Mucosa of rectum (tissue), 2 donors: ENCODE measurements around the gene RC3H2.
"Not testable (repeated sequence)": the region's sequence is repeated elsewhere in the genome, so short reads cannot be mapped to it uniquely, and the experiment has no call there.

ENCODE experiments used
- H3K27ac ChIP-seq, 2 donors: one replicate each; pipeline ENCODE4 v1.7.0; 2013; ENCODE audit warnings: inconsistent platforms in 2 of 2, low read depth in 2 of 2, low read length in 2 of 2
- H3K27me3 ChIP-seq, 2 donors: one replicate each; pipeline ENCODE4 v1.7.0; 2013; ENCODE audit warnings: low read length in 2 of 2; ENCODE audit not compliant: control insufficient read depth in 2 of 2, insufficient read depth in 2 of 2
- H3K36me3 ChIP-seq, 2 donors: one replicate each; pipeline ENCODE4 v1.7.0; 2013; ENCODE audit warnings: low read length in 2 of 2; ENCODE audit not compliant: control insufficient read depth in 2 of 2, insufficient read depth in 2 of 2
- H3K4me1 ChIP-seq, 2 donors: one replicate each; pipeline ENCODE4 v1.7.0; 2013; ENCODE audit warnings: low read length in 2 of 2, mild to moderate bottlenecking in 1 of 2; ENCODE audit not compliant: control insufficient read depth in 2 of 2, insufficient read depth in 2 of 2
- H3K4me3 ChIP-seq, 2 donors: one replicate each; pipeline ENCODE4 v1.7.0; 2013; ENCODE audit warnings: low read length in 2 of 2
- H3K9ac ChIP-seq, 2 donors: one replicate each; pipeline ENCODE4 v1.7.0; 2013; ENCODE audit warnings: low read length in 2 of 2, low read depth in 1 of 2, mild to moderate bottlenecking in 1 of 2
- H3K9me3 ChIP-seq, 2 donors: one replicate each; pipeline ENCODE4 v1.7.0; 2013; ENCODE audit warnings: low read length in 2 of 2; ENCODE audit not compliant: control insufficient read depth in 2 of 2
- donor health status: healthy.
- donor health status: Normal muscosa, but diverticular disease.

Gene RC3H2

DNA sequence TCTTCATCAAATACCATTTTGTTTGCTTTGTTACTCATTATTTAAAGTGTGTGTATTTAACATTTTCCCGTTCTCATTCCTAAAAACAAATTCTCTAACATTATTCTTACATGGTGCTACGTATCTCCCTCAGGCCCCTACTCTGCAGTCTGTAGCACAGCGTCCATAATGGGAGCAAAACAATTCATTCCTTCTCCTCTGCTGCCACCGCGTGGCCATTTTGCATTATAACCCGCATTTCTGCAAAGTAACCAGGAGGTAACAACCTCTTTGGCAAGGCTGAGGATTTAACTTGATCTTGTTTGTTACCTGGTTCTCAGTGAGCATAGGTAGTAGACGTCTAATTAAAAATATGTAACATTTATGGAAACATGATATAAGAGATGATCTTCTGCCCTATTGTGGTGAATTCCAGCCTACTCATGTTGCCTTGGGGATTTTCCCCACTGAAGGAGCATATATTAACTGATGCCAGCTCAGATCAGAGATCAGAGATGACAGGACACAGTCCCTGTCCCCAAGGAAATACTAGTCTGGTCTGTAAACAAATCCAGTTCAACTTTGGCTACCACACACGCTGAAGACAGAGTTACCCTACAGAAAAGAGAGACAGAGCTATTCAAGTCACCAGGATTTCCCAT is 94.7 kb downstream of the RC3H2 start:
- Histone ChIP-seq H3K4me3 (no peak overlapping the region), H3K27ac (no peak overlapping the region), H3K27me3 (no peaks in the 10 kb centered on the region), H3K4me1 (peaks cover 0 to 5% of the 10 kb centered on the region in 2 donors), H3K9ac (no peak overlapping the region), H3K36me3 (peaks cover 0 to 2% of the 10 kb centered on the region in 2 donors), H3K9me3 (no peaks in the 10 kb centered on the region)

DNA sequence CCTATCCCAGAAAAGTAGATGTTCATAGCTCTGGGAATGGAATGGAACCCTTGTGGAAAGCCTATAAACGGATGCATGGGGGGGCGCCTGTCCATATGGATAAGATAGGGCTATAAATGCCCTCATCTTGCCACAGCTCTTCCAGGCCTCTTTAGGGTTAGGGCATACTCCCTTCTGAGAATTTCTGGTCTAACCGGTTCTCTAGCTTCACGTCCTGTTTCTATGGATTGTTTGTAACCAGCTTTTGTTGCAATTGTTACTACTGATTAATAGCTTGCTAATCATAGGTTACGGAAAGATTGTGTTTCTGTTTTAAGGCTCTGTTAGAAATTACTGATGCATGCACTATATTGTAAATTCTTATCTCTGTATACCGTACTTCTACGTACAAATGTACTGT is 95.9 kb downstream of the RC3H2 start:
- H3K4me1 ChIP-seq, H3K27me3 ChIP-seq, H3K36me3 ChIP-seq, H3K27ac ChIP-seq, H3K9me3 ChIP-seq, H3K4me3 ChIP-seq, H3K9ac ChIP-seq: not testable (repeated sequence)

DNA sequence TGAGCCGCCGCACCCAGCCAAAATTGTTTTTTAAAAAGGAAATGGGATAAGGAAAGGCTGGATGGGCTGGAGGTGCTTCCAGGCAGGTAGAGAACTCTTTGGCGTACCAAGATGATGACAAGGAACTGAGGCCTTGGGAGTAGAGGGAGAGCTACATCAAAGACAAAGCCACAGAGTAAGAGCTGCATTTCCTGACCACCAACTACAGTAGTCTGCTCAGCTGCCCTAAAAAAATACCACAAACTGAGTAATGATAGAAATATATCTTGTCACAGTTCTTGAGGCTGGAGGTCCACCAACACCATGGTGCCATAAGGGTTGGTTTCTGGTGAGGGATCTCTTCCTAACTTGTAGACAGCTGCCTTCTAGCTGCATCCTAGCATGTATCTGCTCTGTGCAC is 97.0 kb downstream of the RC3H2 start:
- Histone ChIP-seq H3K36me3 (no peaks in the 10 kb centered on the region), H3K9ac (no peak overlapping the region), H3K4me3 (no peak overlapping the region), H3K4me1 (peaks cover 0 to 5% of the 10 kb centered on the region in 2 donors), H3K27ac (no peak overlapping the region), H3K9me3 (no peaks in the 10 kb centered on the region), H3K27me3 (no peaks in the 10 kb centered on the region)

DNA sequence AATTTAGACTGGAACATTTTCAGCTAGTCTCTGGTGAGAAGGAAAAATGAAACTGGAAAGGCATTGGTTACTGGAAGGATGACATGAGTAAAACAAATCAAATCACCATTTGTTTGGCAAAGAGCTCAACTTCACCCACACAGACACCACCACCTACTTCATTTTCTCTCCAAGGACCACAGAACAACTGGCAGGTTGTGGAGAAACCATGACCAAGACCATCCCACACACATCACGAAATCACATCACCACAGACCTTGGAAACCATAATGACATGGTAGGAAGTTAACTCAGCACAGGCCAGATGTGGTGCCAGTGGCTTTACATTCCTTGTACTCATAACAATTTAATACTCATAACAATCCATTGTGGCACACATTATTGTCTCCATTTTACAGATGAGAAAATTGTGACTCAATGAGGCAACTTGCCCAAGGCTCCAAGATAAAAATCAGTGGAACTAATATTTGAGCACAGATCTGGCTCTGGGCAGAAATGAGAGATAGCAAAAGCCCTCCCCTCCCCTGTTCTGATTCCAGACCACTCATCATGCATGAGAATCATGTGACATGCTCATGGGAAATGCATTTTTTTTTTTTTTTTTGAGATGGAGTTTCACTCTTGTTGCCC is 97.8 kb downstream of the RC3H2 start:
- peaks cover 0 to 5% of the 10 kb centered on the region in 2 donors for H3K4me1 ChIP-seq
- H3K27me3 ChIP-seq: no peaks in the 10 kb centered on the region
- no peak overlapping the region for H3K4me3 ChIP-seq
- H3K9me3 ChIP-seq: no peaks in the 10 kb centered on the region
- no peak overlapping the region for H3K27ac ChIP-seq
- H3K9ac ChIP-seq: no peak overlapping the region
- no peaks in the 10 kb centered on the region for H3K36me3 ChIP-seq

DNA sequence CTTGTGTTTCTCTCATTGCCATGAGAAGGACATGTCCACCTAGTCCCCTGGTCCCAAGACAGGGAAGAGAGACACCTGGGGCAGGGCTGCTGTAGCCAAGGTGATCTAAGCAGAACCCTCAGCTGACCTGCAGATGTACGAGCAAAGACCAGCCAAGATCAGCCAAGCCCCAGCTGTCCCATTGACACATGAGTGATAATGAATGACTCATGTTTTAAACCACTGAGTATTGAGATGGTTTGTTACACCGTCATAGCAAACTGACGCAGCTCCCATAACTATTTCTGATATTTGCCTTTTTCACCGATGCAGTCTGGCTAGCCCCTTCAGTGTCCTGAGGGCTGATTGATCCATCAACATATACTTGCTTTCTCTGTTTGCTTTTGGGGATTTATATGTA is 98.5 kb downstream of the RC3H2 start:
- Histone ChIP-seq H3K4me3 (no peak overlapping the region), H3K27ac (no peak overlapping the region), H3K27me3 (no peaks in the 10 kb centered on the region), H3K4me1 (peaks cover 0 to 5% of the 10 kb centered on the region in 2 donors), H3K9me3 (no peaks in the 10 kb centered on the region), H3K9ac (no peak overlapping the region), H3K36me3 (no peaks in the 10 kb centered on the region)

DNA sequence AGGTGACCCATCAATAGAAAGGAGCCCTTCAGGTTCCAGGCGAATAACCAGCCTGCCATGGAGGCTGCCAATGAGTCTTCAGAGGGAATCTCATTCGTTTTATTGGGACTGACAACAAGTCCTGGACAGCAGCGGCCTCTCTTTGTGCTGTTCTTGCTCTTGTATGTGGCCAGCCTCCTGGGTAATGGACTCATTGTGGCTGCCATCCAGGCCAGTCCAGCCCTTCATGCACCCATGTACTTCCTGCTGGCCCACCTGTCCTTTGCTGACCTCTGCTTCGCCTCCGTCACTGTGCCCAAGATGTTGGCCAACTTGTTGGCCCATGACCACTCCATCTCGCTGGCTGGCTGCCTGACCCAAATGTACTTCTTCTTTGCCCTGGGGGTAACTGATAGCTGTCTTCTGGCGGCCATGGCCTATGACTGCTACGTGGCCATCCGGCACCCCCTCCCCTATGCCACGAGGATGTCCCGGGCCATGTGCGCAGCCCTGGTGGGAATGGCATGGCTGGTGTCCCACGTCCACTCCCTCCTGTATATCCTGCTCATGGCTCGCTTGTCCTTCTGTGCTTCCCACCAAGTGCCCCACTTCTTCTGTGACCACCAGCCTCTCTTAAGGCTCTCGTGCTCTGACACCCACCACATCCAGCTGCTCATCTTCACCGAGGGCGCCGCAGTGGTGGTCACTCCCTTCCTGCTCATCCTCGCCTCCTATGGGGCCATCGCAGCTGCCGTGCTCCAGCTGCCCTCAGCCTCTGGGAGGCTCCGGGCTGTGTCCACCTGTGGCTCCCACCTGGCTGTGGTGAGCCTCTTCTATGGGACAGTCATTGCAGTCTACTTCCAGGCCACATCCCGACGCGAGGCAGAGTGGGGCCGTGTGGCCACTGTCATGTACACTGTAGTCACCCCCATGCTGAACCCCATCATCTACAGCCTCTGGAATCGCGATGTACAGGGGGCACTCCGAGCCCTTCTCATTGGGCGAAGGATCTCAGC is 104.8 kb downstream of the RC3H2 start, which contains the start of gene OR1K1:
Gene OR1K1 (plus strand): TSS at position 58 of the 995 bp plus-strand sequence. CDS start 0 bp downstream, at position 58.
- Histone ChIP-seq H3K9me3 (no peaks in the 10 kb centered on the region), H3K27ac (no peak within 1 kb of the TSS), H3K9ac (no peak within 1 kb of the TSS), H3K4me1 (no peaks in the 10 kb centered on the region), H3K36me3 (no peaks in the 10 kb centered on the region), H3K4me3 (no peak within 1 kb of the TSS), H3K27me3 (no peaks in the 10 kb centered on the region)

DNA sequence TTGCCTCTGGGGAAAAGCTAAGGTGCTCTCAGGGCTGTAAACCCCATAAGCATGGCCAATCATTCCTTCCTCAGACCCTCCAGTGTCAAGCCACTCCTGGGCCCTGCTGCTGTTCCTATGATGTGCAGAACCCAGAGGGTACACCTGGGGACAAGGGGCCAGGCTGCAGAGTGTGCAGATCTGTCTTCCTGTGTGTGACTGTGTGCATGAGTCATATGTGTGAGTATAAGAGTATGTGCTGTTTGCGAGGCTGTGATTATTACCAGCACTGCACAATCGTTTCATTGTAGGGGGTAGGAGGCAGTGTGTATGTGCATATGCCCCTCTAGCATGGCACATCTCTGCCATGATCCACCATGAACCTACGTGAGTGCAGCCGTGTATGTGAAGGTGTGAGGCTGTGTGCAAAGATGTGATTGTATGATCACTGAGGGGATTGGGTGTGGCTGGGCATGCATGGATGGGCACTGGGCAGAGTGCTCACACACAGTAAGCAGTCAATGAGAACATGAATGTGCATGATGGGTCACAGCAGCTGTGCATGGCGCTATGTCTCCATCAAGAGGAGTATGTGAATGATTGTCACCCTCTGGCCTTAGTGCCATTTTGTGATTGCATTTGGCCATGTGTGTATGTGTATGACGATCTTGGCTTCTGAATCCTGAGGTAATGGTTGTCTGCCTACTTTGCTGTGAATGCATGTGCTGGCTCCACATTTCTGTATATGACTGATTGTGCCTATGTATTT is 107.7 kb downstream of the RC3H2 start:
- Histone ChIP-seq H3K4me1 (no peaks in the 10 kb centered on the region), H3K4me3 (no peak overlapping the region), H3K27me3 (no peaks in the 10 kb centered on the region), H3K27ac (no peak overlapping the region), H3K9me3 (no peaks in the 10 kb centered on the region), H3K36me3 (no peaks in the 10 kb centered on the region), H3K9ac (no peak overlapping the region)
